ENCODE results near the gene ZDHHC7. TPM values are rescaled to one million over a fixed set of nuclear protein-coding genes. Genes with fewer than 3 reads are reported as not detected.

ZDHHC7 gene
- total RNA-seq, 1 experiment from 2014 or later = 39.9 TPM

GRCh38 chr16:85046472-85046916 lies 35.2 kb upstream of the ZDHHC7 start:
- ChIA-PET POLR2A (interaction anchor here (1.2 kb wide), 1 partner anchor 9 kb away, joined by 4 read pairs; no protein-coding TSS in a partner anchor), CTCF (interaction anchor here (0.7 to 1.6 kb wide), 2 partner anchors 10 to 11 kb away, joined by 3 to 4 read pairs; no protein-coding TSS in a partner anchor)

GRCh38 chr16:85045641-85046471 lies 34.5 kb upstream of the ZDHHC7 start:
- Histone ChIP-seq H3K9ac (ENCODE audit: low read length) (no peak overlapping the region), H3K27ac (ENCODE audit: low read depth, low read length) (no peak overlapping the region), H3K9me3 (ENCODE audit: control insufficient read depth in 1 of 2, insufficient read depth in 1 of 2, low read depth in 1 of 2, low read length in 2 of 2) (no peaks in the 10 kb centered on the region), H3K27me3 (ENCODE audit: insufficient read depth, low read length) (no peaks in the 10 kb centered on the region; the same call in 1 of the 2 replicates), H3K9me2 (ENCODE audit: insufficient read depth) (no peaks in the 10 kb centered on the region), H3K79me2 (ENCODE audit: insufficient read depth, low read length) (no peaks in the 10 kb centered on the region), H3K36me3 (ENCODE audit: control insufficient read depth in 1 of 2, insufficient read depth in 2 of 2, low read length in 2 of 2) (no peaks in the 10 kb centered on the region), H3K4me1 (ENCODE audit: control insufficient read depth in 1 of 2, insufficient read depth in 2 of 2, low read length in 2 of 2) (no peaks in the 10 kb centered on the region), H3K4me3 (replicated peaks in 1 of 2; ENCODE audit: low read depth in 1 of 2, low read length in 2 of 2) (no peak overlapping the region), H2AFZ (ENCODE audit: low read depth, low read length, poor library complexity, severe bottlenecking) (no peak overlapping the region), H4K20me1 (ENCODE audit: insufficient read depth) (no peaks in the 10 kb centered on the region), H3K4me2 (ENCODE audit: low read length) (no peak overlapping the region)
- ChIA-PET CTCF (interaction anchor here (1.0 to 1.6 kb wide), 2 partner anchors 11 to 12 kb away, joined by 3 to 4 read pairs; no protein-coding TSS in a partner anchor), POLR2A (interaction anchor here (0.9 to 1.2 kb wide), 2 partner anchors 9 kb away, joined by 3 to 4 read pairs; no protein-coding TSS in a partner anchor), RAD21 (ENCODE audit: low non-redundant PET in 1 of 2, low total read pairs in 2 of 2, uncharacterized antibody in 2 of 2, unreplicated experiment in 2 of 2) (no interaction called here)
- intact Hi-C loops (cut with micrococcal nuclease) = no loop called here
- BruUV-seq (replicated peaks) = no TSS peak
- DNase-seq (ENCODE audit: low read depth, low spot score) = no peak
- no peak for ATAC-seq
- TF ChIP-seq EZH2phosphoT487 (IDR thresholded peaks at IDR 0.05; ENCODE audit: borderline replicate concordance) (no peak), FOSL1 (IDR thresholded peaks at IDR 0.05; ENCODE audit: low read depth) (no peak), SRF (IDR thresholded peaks at IDR 0.05; ENCODE audit: low read depth) (no peak), CEBPB (IDR thresholded peaks at IDR 0.05; ENCODE audit: low read depth) (no peak), ZNF274 (IDR thresholded peaks at IDR 0.05; ENCODE audit: low read depth, low read length) (no peak), TCF7L2 (IDR thresholded peaks at IDR 0.05; ENCODE audit: borderline replicate concordance, extremely low read depth, insufficient read depth, insufficient read length) (no peak), SIN3A (IDR thresholded peaks at IDR 0.05; ENCODE audit: low read depth) (no peak), POLR2AphosphoS5 (IDR thresholded peaks at IDR 0.05; ENCODE audit: low read depth, low read length) (no peak), EZH2 (IDR thresholded peaks at IDR 0.05) (no peak), MAX (IDR thresholded peaks at IDR 0.05) (no peak), CBX3 (IDR thresholded peaks at IDR 0.05; ENCODE audit: low read depth) (no peak), REST (IDR thresholded peaks at IDR 0.05; ENCODE audit: low read depth) (no peak)

More at GRCh38 chr16:85046472-85046916, 35.2 kb upstream of the ZDHHC7 start:
- Histone ChIP-seq H3K4me2 (ENCODE audit: low read length) (no peak overlapping the region), H2AFZ (ENCODE audit: low read depth, low read length, poor library complexity, severe bottlenecking) (no peak overlapping the region), H3K27ac (ENCODE audit: low read depth, low read length) (no peak overlapping the region), H3K4me1 (ENCODE audit: control insufficient read depth in 1 of 2, insufficient read depth in 2 of 2, low read length in 2 of 2) (no peaks in the 10 kb centered on the region), H3K9ac (ENCODE audit: low read length) (no peak overlapping the region), H3K4me3 (replicated peaks in 1 of 2; ENCODE audit: low read depth in 1 of 2, low read length in 2 of 2) (no peak overlapping the region), H4K20me1 (ENCODE audit: insufficient read depth) (no peaks in the 10 kb centered on the region), H3K9me2 (ENCODE audit: insufficient read depth) (no peaks in the 10 kb centered on the region), H3K79me2 (ENCODE audit: insufficient read depth, low read length) (no peaks in the 10 kb centered on the region), H3K36me3 (ENCODE audit: control insufficient read depth in 1 of 2, insufficient read depth in 2 of 2, low read length in 2 of 2) (no peaks in the 10 kb centered on the region), H3K27me3 (ENCODE audit: insufficient read depth, low read length) (no peaks in the 10 kb centered on the region; the same call in 1 of the 2 replicates), H3K9me3 (ENCODE audit: control insufficient read depth in 1 of 2, insufficient read depth in 1 of 2, low read depth in 1 of 2, low read length in 2 of 2) (no peaks in the 10 kb centered on the region)
- no TSS peak for BruUV-seq (replicated peaks)
- ATAC-seq (no peak), DNase-seq (ENCODE audit: low read depth, low spot score) (no peak)
- TF ChIP-seq SIN3A (IDR thresholded peaks at IDR 0.05; ENCODE audit: low read depth) (no peak), SRF (IDR thresholded peaks at IDR 0.05; ENCODE audit: low read depth) (no peak), RAD21 (IDR thresholded peaks at IDR 0.05; ENCODE audit: low read depth) (no peak)
- intact Hi-C loops (cut with micrococcal nuclease) = no loop called here
- RAD21 ChIA-PET (ENCODE audit: low non-redundant PET in 1 of 2, low total read pairs in 2 of 2, uncharacterized antibody in 2 of 2, unreplicated experiment in 2 of 2) = no interaction called here
